Erythroblast (primary cell): Measurements from ENCODE around the gene GPR37L1.

ENCODE experiments used
- GATA1 ChIP-seq: IDR thresholded peaks from 2 replicates; pipeline ENCODE4 v1.6.1; 2011; ENCODE audit warnings: low read depth, mild to moderate bottlenecking, control low read depth, low read length, moderate library complexity
- POLR2A ChIP-seq: IDR thresholded peaks from 2 replicates; pipeline ENCODE4 v1.6.1; 2011; ENCODE audit warnings: mild to moderate bottlenecking, low read length

DNA sequence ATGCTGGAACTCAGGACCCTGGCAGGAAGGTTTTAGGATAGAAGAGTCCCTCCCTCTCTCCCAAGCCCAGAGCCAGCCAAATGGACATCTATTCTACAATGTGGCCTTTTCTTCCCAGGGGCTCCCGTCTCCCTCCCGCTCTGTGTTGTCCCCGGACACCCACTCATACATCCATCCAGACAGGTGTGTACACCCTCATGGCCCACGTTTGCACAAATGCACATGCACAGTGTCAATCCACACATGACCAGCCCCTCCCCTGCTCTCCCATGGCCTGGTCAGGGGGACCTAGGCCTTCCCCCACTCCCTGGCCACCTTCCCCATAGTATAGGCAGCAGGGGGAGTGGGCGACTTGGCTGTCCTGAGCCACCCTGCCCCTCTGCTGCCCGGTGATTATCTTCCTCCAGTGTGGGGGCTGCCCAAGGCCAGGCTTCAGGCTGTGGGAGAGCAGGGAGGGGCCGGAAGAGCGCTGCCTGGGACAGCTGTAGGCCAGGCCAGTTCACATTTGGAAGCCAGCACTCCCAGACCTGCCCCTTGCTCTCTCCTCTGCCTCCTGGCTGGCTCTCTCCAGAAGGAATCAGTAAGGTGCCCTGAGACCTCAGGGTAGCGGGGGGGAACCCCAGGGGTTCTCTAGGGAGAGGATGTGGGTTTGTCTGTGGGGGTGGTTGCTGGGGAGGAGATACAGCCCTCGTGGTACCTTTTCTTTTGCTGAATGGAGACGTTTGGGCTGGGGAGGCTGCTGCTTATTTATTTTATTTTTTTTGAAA lies 41.7 kb downstream of the GPR37L1 start:
- TF ChIP-seq POLR2A (no peak), GATA1 (no peak)
